Fibroblast of lung (primary cell): ENCODE results near the gene NUCB1.
"Not testable (repeated sequence)": the region's sequence is repeated elsewhere in the genome, so short reads cannot be mapped to it uniquely, and the experiment has no call there.

ENCODE experiments used
- CTCF ChIP-seq, 2 donors: IDR thresholded peaks in 1 of 2; conservative IDR thresholded peaks in 1 of 2; 1 replicate in 1 of 2; 2 replicates in 1 of 2; pipeline ENCODE4 v1.5.1; 2011 to 2012; ENCODE audit warnings: low read length in 2 of 2, control low read depth in 1 of 2, inconsistent platforms in 1 of 2, low read depth in 1 of 2, mild to moderate bottlenecking in 1 of 2
- EZH2 ChIP-seq: IDR thresholded peaks from 2 replicates; pipeline ENCODE4 v1.5.1; 2012; ENCODE audit warnings: low read length, control low read depth, mild to moderate bottlenecking; ENCODE audit errors: missing control alignments

DNA sequence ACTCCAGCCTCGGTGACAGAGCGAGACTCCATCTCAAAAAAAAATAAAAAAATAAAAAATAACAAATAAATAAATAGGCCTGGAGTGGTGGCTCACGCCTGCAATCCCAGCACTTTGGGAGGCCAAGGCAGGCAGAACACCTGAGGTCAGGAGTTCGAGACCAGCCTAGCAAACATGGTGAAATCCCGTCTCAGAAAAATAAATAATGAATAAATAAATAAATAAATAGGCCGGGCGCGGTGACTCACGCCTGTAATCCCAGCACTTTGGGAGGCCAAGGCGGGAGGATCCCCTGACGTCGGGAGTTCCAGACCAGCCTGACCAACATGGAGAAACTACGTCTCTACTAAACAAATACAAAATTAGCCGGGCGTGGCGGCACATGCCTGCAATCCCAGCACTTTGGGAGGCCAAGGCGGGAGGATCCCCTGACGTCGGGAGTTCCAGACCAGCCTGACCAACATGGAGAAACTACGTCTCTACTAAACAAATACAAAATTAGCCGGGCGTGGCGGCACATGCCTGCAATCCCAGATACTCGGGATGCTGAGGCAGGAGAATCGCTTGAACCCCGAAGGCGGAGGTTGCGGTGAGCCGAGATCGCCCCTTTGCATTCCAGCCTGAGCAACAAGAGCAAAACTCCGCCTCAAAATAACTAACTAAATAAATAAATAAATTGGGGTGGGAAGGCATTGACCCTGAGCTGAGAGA lies 28.5 kb upstream of the NUCB1 start:
- not testable (repeated sequence) for TF ChIP-seq CTCF (conservative IDR thresholded peaks at IDR 0.05 in 1 of 2, IDR thresholded peaks at IDR 0.05 in 1 of 2; ENCODE audit: low read depth in 1 of 2, low read length in 2 of 2); EZH2
